Stimulated activated CD4-positive, alpha-beta T cell treated with anti-CD3 and anti-CD28 coated beads, Interleukin-15, amount 100 ng/mL, for 24 hours (primary cell): ENCODE results near the gene KIF4B.
"Not testable (repeated sequence)": the region's sequence is repeated elsewhere in the genome, so short reads cannot be mapped to it uniquely, and the experiment has no call there.

Source experiments
- DNase-seq: peaks from one replicate; pipeline ENCODE4 v3.0.0-alpha.2; 2020

The KIF4B gene

DNA sequence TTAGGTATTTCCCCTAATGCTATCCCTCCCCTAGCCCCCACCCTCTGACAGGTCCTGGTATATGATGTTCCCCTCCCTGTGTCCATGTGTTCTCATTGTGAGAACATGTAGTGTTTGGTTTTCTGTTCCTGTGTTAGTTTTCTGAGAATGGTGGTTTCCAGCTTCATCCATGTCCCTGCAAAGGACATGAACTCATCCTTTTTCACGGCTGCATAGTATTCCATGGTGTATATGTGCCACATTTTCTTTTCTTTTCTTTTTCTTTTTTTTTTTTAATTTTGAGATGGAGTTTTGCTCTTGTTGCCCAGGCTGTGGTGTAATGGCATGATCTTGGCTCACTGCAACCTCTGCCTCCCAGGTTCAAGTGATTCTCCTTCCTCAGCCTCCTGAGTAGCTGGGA lies 7.3 kb upstream of the KIF4B start:
- DNase-seq: not testable (repeated sequence)

DNA sequence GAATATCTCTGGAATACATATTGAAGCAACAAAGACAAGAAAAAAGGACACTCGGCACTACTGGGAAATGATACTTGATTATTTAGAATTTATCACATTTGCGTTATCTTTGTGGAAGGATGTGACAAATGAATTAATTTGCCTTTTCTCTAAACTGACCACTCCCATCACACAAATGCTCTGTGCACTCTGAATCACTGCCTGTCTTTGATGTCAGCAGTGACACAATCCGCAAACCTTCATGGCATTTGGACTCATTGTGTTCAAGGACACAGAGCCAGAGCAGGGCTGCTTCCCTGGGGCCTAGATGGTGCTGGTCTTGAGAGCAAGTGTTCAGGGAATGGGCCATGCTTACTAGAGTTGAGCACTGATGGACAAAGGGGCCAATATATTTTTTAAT lies 4.9 kb upstream of the KIF4B start:
- no peak for DNase-seq

DNA sequence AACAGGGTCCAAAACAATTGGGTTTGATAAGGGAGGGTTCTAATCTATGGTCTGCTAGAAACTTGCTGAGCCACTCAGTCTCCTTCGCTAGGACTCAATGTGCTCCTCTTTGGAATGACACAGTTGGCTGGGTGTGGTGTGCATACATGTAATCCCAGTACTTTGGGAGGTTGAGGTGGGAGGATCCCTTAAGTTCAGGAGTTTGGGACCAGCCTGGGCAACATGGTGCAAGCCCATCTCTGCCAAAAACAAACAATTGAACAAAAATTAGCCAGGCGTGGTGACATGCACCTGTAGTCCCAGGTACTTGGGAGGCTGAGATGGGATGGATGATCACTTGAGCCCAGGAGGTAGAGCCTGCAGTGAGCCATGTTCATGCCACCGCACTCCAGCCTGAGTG lies 2.7 kb upstream of the KIF4B start:
- DNase-seq: no peak

DNA sequence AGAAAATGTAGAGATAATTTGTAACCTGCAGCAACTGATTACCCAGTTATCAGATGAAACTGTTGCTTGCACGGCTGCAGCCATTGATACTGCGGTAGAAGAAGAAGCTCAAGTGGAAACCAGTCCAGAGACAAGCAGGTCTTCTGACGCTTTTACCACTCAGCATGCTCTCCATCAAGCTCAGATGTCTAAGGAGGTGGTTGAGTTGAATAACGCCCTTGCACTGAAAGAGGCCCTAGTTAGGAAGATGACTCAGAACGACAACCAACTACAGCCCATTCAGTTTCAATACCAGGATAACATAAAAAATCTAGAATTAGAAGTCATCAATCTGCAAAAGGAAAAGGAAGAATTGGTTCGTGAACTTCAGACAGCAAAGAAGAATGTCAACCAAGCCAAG lies 1.7 kb downstream of the KIF4B start:
- no peak for DNase-seq

DNA sequence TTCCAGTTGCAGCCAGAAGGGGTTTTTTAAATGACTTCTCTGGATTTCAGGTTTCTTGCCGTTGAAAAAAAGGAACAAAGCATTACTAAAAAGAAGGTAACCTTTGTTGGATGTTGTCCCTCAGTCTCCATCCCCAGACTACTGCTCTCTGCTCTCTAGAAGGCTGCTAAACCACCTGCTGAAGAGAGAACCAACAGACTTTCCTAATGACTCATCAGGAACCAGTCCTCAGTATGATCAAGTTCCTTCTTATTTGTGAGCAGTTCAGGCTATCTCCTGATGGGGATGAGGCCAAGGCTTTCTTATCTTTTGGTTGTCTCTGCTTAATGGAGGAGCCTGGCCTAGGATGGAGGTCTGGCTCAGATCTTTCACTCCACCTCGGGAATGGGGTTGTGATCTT lies 4.1 kb downstream of the KIF4B start:
- DNase-seq: no peak

DNA sequence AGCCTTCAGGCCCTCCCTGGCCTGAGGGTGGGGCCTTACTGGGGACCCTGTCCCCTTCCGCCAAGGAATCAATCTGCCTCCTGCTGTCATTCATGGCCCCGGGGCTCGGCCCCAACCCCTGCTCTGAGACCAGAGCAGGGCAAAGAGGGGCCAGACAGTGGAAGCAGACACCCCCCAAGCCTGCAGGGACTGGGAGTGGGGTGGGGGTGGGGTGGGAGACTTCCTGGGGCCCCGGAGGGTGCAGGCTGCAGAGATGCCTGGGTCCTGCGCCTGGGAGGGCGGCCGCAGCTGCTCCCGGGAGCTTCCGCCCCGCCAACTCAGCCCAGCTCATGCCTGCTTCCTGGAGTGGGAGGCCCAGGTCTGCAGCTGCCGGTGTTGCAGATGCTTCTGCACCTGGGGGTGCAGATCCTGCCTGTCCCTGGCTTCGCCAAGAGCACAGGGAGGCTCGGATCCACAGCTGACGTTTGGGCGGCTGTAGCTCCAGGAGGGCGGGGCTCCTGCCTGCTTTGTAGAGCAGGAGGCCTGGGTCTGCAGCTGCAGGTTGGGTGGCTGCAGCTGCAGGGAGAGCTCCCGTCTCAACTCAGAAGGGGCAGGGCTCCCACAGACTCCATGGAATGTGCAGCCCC lies 6.2 kb downstream of the KIF4B start:
- DNase-seq: no peak

DNA sequence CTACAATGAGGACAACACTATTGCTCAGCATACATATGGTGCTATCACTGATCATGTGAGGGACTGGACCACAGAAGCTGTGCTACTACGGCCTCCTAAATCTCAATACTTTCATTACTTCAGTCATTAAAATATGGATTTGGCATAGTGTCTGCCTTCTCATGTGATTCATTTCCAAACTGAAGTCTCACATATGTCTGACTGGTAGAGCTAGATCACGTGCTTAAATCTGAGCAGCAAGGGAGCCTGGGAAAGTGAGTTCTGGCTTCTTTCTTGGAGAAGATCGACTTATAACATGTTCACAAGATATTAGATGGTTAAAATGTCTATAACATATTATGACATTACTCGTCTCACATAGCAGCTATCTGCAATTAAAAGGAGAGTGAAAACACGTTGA lies 8.3 kb downstream of the KIF4B start:
- DNase-seq: no peak

DNA sequence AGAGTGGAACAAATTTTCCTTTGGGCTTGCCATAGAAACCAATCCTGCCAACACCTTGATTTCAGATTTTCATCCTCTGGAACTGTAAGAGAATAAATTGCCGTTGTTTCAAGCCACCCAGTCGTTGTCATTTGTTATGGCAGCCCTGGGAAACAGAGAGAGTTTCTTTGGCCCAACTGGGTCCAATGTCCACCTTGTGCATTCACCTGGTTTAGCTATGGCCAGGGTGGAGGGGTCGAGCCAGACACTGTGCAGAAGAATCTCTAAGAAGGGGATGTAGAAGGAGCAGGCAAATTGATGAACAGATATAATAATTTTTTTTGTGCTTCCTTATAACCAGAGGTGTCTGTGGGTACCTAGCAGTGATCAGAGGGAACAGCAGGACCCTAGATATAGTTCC lies 9.8 kb downstream of the KIF4B start:
- no peak for DNase-seq

DNA sequence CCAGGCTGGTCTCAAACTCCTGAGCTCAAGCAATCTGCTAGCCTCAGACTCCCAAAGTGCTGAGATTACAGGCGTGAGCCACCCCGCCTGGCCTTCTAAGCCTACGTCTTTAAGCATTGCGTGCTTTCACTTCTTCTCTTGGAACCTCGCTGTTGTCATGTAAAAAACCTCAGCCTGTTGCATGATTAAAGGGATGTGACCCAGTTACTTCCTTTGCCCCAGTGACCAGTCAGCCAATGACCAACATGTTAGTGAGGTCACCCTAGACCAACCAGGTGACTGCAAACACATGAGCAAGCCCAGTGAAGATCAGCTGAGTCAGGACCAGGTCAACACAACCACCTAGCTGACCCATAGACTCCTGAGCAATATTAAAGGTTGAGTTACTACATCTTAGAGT lies 10.5 kb downstream of the KIF4B start:
- DNase-seq: no peak

DNA sequence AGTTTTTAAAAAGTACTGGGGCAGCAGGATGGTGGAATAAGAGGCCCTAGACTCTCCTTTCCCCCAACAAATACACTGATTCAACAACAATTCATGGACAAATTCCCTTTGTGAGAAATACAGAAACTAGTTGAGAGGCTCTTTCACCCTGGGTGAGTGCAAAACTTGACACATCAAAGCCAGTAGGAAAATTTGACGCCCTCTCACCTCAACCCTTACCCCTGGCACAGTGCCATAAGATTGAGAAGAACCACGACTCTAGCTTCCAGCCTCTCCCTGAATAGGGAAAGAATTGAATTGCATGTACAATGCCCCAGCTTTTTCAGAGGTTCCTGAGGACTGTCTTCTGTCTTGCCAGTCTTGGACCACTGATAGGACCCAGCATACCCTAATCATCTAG lies 12.3 kb downstream of the KIF4B start:
- DNase-seq: peak; percentile 14

DNA sequence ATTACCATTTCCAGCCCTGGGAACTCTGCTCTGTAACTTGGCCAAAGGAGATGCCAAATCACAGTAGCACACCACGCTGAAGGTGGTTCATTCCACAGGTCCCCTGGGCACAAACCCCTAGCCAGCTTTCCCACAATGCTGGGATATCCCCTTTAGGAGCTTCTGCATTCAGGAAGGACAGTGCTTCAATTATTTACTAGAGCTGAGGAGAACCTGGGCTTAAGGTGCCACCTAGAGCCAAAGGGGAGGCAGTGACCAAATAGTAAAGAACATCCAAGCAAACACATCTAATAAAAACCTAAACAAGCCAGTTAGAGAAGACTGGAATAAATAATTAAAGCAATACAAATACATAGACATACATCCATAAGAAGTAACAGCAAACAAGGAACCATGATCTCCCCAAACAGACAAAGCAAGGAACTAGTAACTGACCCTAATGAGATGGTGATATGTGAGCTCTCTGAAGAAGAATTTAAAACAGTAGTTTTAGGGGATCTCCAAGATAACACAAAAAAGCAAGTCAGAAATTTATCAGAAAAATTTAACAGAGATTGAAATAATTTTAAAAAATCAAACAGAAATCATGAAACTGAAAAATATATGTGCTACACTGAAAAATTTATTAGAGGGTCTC lies 14.6 kb downstream of the KIF4B start:
- DNase-seq: no peak

DNA sequence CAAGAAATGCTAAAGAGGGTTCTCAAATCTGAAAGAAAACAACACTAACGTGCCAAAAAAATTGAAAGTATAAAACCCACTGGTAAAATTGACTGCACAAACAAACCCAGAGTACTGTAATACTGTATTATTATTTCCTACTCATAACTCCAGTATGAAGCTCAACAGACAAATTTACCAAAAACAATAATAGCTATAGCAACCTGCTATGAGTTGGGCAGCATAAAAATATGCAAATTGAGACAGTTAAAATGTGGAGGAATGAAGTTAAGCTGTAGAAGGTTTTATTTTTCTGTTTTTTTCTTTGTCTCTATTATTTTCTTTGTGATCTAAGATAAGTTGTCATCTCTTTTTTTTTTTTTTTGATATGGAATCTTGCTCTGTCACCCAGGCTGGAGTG lies 15.7 kb downstream of the KIF4B start:
- DNase-seq: no peak

DNA sequence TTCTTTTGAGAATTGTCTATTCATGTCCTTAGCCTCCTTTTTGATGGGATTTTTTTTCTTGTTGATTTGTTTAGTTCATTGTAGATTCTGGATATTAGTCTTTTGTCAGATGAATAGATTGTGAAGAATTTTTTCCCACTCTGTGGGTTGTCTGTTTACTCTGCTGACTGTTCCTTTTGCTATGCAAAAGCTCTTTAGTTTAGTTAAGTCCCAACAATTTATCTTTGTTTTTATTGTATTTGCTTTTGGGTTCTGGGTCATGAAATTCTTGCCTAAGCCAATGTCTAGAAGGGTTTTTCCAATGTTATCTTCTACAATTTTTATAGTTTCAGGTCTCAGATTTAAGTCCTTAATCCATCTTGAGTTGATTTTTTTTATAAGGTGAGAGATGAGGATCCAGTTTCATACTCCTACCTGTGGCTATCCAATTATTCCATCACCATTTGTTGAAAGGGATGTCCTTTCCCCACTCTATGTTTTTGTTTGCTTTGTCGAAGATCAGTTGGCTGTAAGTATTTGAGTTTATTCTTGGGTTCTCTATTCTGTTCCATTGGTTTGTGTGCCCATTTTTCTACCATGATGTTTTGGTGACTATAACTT lies 20.7 kb downstream of the KIF4B start:
- DNase-seq: not testable (repeated sequence)

DNA sequence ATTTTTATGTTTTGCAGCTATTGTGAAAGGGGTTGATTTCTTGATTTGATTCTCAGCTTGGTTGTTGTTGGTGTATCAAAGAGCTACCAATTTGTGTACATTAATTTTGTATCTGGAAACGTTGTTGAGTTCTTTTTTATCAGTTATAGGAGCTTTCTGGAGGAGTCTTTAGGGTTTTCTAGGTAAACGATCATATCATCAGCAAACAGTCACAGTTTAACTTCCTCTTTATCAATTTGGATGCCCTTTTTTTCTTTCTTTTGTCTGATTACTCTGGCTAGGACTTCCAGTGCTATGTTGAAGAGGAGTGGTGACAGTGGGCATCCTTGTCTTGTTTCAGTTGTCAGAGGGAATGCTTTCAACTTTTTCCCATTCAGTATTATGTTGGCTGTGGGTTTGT lies 21.5 kb downstream of the KIF4B start:
- DNase-seq: not testable (repeated sequence)

DNA sequence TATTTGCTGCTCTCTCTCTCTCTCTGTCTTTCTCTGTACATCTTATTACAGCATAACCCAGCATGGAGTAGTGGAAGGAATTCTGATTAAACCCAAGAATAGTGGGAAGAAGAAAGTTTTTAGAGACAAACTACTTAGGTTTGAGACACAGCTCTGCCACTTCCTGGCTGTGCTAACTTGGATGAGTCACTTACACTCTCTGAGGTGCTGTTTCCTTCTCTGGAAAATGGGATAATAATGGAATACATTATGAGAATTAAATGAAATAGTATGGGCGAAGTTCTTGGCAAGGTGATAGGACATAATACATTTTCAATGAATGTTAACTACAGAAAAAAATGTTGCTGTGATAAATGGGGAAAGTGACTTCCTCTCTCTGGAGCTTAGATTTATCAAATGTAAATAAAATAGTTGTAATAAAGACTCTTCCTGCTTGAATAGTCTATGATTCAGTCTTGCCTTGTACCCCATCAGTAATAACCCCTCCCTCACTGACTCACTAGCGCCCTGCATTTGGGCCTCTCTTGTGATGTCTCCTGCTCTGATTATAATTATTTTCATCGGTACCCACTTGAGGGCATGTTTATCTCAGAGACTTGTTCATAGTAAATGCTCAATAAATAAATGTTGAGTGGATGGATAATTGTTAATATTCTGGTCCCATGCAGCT lies 27.6 kb downstream of the KIF4B start:
- DNase-seq: no peak

DNA sequence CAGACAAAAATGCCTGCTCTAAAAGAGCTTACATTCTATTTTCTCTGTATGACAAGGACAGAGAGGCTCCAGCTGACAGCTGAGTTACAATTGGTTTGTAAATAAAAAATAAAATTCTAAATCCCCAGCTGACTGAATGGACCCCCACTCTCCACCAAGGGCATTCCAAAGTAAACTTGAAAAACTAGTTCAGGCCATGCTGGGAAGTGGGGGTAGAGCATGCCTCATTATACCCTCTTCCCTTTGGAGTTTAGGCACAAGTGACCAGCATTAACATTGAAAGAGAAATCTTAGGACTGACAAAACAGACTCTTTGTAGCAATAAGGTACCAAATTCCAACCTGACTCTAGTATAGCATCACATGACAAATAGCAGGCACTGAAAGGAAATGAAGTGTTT lies 31.0 kb downstream of the KIF4B start:
- no peak for DNase-seq

DNA sequence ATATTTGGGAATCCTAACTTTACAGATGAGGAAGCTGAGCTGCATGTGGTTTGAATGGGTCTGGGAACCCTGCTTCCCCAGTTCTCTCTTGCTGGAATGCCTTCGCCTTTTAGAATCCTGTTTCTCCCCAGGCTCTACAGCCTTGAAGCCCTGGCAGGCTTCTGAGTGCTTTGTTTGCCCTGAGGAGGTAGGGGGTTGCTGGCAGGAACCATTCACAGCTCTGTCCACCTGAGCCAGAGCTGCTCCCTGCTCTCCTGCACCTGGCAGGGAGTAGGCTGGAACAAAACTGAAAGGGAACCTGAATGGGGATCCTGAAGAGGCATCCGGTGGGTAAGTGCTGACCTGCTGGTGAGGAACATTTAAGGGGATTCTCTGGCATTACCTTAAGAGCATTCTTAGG lies 33.0 kb downstream of the KIF4B start:
- DNase-seq: no peak

DNA sequence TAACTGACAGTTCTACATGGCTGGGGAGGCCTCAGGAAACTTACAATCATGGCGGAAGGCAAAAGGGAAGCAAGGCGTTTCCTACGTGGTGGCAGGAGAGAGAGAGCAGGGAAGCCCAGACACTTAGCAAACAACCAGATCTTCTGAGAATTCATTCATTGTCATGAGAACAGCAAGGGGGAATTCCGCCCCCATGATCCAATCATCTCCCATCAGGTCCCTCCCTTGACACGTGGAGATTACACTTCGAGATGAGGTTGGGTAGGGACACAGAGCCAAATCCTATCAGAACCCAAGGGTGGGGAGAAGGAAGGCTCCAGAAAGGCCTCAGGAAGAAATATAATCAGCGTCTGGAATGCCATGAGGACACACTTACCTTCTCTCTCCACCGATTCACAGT lies 34.3 kb downstream of the KIF4B start:
- DNase-seq: no peak

DNA sequence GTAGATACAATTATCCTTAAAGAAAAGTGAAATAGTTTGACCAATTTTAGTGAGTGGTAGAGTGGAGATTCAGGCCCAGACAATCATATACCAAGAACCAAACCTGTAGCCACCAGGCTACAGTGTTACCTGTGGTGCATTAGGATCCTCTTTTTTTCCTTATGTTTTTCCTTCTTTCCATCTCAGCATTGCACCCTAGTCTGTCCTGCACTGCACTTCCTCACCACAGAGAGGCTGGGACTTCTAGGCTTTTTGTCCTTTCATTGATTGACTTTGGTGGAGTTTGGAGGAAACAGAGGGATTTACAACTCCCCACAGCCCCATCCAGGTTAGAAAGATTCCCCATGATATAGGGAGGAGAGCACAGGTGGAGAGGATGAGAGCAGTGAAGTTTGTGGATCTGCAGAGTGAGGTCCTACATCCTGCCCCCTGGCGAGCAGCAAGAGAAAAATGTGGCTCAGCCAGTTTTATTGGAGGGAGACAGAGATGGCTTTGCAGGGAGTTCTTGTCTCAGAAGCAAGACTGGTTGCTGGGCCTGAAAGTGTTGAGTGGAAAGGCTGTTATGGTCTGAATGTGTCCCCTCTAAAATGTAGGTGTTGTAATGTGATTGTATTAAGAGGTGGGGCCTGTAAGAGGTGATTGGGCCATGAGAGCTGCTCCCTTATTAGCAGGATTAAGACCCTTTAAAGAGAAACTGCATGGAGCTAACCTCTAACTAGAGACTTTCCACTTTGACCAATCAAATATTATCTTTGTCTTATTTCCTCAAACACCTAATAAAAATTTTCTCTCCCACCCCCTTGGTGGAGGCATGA lies 36.2 kb downstream of the KIF4B start:
- no peak for DNase-seq

DNA sequence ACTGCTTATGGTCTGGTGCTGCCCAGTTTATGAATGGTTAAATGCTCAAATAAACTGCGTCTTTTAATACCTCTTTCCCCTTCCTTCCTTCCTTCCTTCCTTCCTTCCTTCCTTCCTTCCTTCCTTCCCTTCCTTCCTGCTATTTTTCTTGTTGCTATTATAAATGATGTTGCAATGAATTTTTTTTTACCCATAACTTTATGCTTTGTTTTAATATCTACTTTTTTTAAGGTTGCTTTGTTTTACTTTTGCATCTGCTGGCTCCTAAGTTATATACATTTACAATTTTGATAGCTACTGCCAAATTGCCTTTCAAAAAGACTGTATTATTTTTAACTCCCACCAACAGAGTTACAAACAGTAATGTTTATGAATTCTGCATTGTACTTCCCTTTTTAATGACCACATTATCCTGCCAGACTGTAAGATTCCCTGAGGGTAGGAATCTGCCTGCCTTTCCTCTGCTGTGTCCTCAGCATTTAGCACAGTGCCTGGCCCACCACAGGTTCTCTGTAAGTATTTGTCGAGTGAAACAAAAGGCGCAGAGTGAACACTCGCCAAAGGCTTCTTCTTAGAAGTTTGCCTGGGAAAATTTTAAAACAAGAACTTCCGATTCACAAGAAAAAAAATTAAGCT lies 36.9 kb downstream of the KIF4B start:
- no peak for DNase-seq

DNA sequence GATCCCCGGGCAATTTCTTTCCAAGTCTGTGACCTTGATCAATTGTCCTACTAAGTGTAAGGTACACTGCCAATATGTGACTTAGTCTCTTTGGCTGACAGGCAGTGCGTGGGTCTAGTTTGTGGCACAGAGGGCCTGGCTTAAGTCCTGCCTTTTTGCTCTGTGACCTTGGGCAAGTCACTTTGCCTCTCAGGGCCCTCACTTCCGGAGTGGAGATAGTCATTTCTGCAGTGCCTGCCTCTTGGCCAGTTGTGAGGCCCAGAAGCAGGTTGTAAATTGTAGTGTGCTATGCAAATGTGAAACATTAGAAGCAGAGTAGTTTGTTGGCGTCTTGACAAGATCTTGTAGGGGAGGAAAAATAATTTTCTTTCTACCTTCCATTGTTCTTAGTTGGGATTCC lies 39.0 kb downstream of the KIF4B start:
- DNase-seq: no peak

DNA sequence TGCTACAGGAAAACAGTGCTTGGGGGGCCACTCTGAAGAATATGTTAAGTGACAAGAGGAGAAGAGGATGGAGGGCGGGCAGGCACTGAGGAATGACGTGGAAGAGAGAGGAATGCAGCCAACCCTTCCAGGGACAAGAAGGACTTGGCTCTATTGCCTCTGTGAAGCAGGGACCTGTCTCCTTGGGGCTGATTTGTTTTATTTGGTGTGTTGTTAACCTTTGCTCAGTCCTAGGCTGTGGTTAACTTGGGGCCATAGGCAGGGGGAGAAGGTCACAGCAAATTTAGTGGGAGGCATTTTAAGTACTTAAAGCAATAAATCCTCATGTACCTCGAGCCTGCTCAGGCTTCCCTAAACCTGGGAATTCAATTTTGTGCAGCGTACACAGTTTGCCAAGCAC lies 39.9 kb downstream of the KIF4B start:
- DNase-seq: no peak
